IMR-90 (cell line): ENCODE data around the gene TTC16. TPM values are rescaled to one million over a fixed set of nuclear protein-coding genes. Genes with fewer than 3 reads are reported as not detected.

ENCODE experiments used
- ATAC-seq: fragments of 200-7000 bp; cut with Tn5 transposase; 2 replicates; pipeline ENCODE4 v1.9.1; 2020; ENCODE audit warnings: low read depth, mild to moderate bottlenecking, moderate library complexity
- BruUV-seq: library from RNA; stranded (reverse); fragments of 400-500 nt; replicated peaks from 2 replicates; lab custom pipeline; 2021; lab: Mats Ljungman, UMichigan
- CTCF ChIA-PET: fragments of 300-600 bp; formaldehyde crosslinking; extraction: SDS; loops from one replicate; lab custom pipeline; 2021; ENCODE audit warnings: antibody characterized with exemption; lab: Yijun Ruan, JAX
- POLR2A ChIA-PET: fragments of 300-600 bp; sonication (Branson Sonifier 250); formaldehyde crosslinking; loops from one replicate; lab custom pipeline; 2022; ENCODE audit warnings: antibody characterized with exemption; ENCODE audit not compliant: unreplicated experiment; lab: Charles Lee
- DNase-seq: peaks from one replicate; pipeline ENCODE4 v3.0.0; 2013
- H2AFZ ChIP-seq: replicated peaks from 2 replicates; pipeline ENCODE3; 2013; ENCODE audit warnings: low read length, mild to moderate bottlenecking; ENCODE audit not compliant: poor library complexity
- H2AK5ac ChIP-seq: 2 replicates; pipeline ENCODE4 v1.6.1; 2013; ENCODE audit warnings: low read depth, low read length, inconsistent platforms
- H2AK9ac ChIP-seq: replicated peaks from 2 replicates; pipeline ENCODE3; 2013; ENCODE audit warnings: mild to moderate bottlenecking, low read depth, low read length, moderate library complexity; ENCODE audit not compliant: poor library complexity
- H2BK120ac ChIP-seq: 2 replicates; pipeline ENCODE4 v1.6.1; 2013; ENCODE audit warnings: low read depth, low read length, inconsistent platforms
- H2BK15ac ChIP-seq: 3 replicates; pipeline ENCODE4 v1.6.1; 2013; ENCODE audit warnings: low read depth, low read length, inconsistent platforms
- H2BK20ac ChIP-seq: 2 replicates; pipeline ENCODE4 v1.6.1; 2013; ENCODE audit warnings: low read depth, mild to moderate bottlenecking, inconsistent platforms, low read length, moderate library complexity
- H2BK5ac ChIP-seq: 2 replicates; pipeline ENCODE4 v1.6.1; 2013; ENCODE audit warnings: mild to moderate bottlenecking, low read depth, low read length, inconsistent platforms; ENCODE audit not compliant: poor library complexity, severe bottlenecking
- H3K14ac ChIP-seq: replicated peaks from 2 replicates; pipeline ENCODE4 v1.6.1; 2013; ENCODE audit warnings: low read depth, low read length, inconsistent platforms
- H3K18ac ChIP-seq: 2 replicates; pipeline ENCODE4 v1.6.1; 2013; ENCODE audit warnings: low read depth, low read length, control low read depth
- H3K23ac ChIP-seq: 2 replicates; pipeline ENCODE4 v1.6.1; 2013; ENCODE audit warnings: low read depth, low read length, inconsistent platforms
- H3K27ac ChIP-seq: 2 replicates; pipeline ENCODE4 v1.5.1; 2013; ENCODE audit warnings: mild to moderate bottlenecking, control low read depth, low read length; ENCODE audit not compliant: insufficient read depth
- H3K27me3 ChIP-seq: 2 replicates; pipeline ENCODE4 v1.6.1; 2013; ENCODE audit warnings: low read length; ENCODE audit not compliant: control insufficient read depth, insufficient read depth
- H3K36me3 ChIP-seq: 2 replicates; pipeline ENCODE4 v1.6.1; 2013; ENCODE audit warnings: low read length, mixed read lengths; ENCODE audit not compliant: control insufficient read depth, insufficient read depth
- H3K4ac ChIP-seq: 2 replicates; pipeline ENCODE4 v1.6.1; 2013; ENCODE audit warnings: low read depth, low read length, inconsistent platforms
- H3K4me1 ChIP-seq: 2 replicates; pipeline ENCODE4 v1.6.1; 2013; ENCODE audit warnings: low read length, mixed read lengths; ENCODE audit not compliant: control insufficient read depth, insufficient read depth
- H3K4me2 ChIP-seq: 2 replicates; pipeline ENCODE4 v1.6.1; 2013; ENCODE audit warnings: low read depth, mild to moderate bottlenecking, control low read depth, low read length, moderate library complexity
- H3K4me3 ChIP-seq: 2 replicates; pipeline ENCODE4 v1.5.1; 2013; ENCODE audit warnings: low read depth, mild to moderate bottlenecking, control low read depth, low read length, moderate library complexity; ENCODE audit not compliant: insufficient read depth
- H3K56ac ChIP-seq: 2 replicates; pipeline ENCODE4 v1.6.1; 2013; ENCODE audit warnings: low read length, inconsistent platforms; ENCODE audit not compliant: insufficient read depth; ENCODE audit errors: extremely low read depth
- H3K79me1 ChIP-seq, 2 experiments: 2 replicates each; pipeline ENCODE4 v1.6.1; 2013; ENCODE audit warnings: low read length in 2 of 2, inconsistent platforms in 1 of 2, low read depth in 1 of 2
- H3K9ac ChIP-seq: 2 replicates; pipeline ENCODE4 v1.6.1; 2013; ENCODE audit warnings: low read depth, low read length, control low read depth
- H3K9me1 ChIP-seq: 2 replicates; pipeline ENCODE4 v1.6.1; 2013; ENCODE audit warnings: low read length, inconsistent platforms; ENCODE audit not compliant: insufficient read depth
- H3K9me3 ChIP-seq: 2 replicates; pipeline ENCODE4 v1.6.1; 2013; ENCODE audit warnings: low read length; ENCODE audit not compliant: control insufficient read depth, insufficient read depth
- H4K20me1 ChIP-seq: 2 replicates; pipeline ENCODE4 v1.6.1; 2013; ENCODE audit warnings: low read length, inconsistent platforms; ENCODE audit not compliant: insufficient read depth
- H4K5ac ChIP-seq: 2 replicates; pipeline ENCODE4 v1.6.1; 2013; ENCODE audit warnings: mild to moderate bottlenecking, low read depth, low read length, control low read depth
- H4K8ac ChIP-seq, 2 experiments: 2 replicates each; pipeline ENCODE4 v1.6.1; 2013; ENCODE audit warnings: low read depth in 2 of 2, low read length in 2 of 2, control low read depth in 1 of 2, inconsistent platforms in 1 of 2
- H4K91ac ChIP-seq: 2 replicates; pipeline ENCODE4 v1.6.1; 2013; ENCODE audit warnings: low read depth, low read length, inconsistent platforms; ENCODE audit not compliant: insufficient read depth
- RCOR1 ChIP-seq: IDR thresholded peaks from 2 replicates; pipeline ENCODE4 v1.6.1; 2012; ENCODE audit warnings: mild to moderate bottlenecking, low read length, improper control_type of control experiment; ENCODE audit not compliant: insufficient replicate concordance
- WGBS, 2 experiments: methylation state at CpG; one replicate each; pipeline versions ENCODE4 v1.1.5 to v1.1.7; 2013; ENCODE audit warnings: missing lambda C conversion rate in 2 of 2; ENCODE audit not compliant: insufficient read length in 1 of 2; ENCODE audit errors: extremely low coverage in 2 of 2; 5-methylcytosine and 5-hydroxymethylcytosine counted together
- dilution Hi-C: fragments of 300-500 bp; cut with HindIII; formaldehyde crosslinking; loops from one replicate; pipeline ENCODE4 v1.14.3; 2018; ENCODE audit warnings: low sequenced_read_pairs; ENCODE audit not compliant: unreplicated experiment
- in situ Hi-C: fragments of 300-500 bp; cut with MboI; formaldehyde crosslinking; loops from 3 replicates; pipeline ENCODE4 v1.14.3; 2019; ENCODE audit warnings: low sequenced_read_pairs, inconsistent platforms, mixed read lengths
- intact Hi-C: fragments of 100-400 bp; cut with micrococcal nuclease; formaldehyde crosslinking; loops from 2 replicates; pipeline ENCODE4 v1.10.0; 2022
- polyA plus RNA-seq, 3 experiments: library from polyadenylated mRNA; depleted of rRNA; stranded (reverse); fragments of >200 nt; gene quantifications; 2 replicates each; pipeline ENCODE4 v1.2.3, GENCODE V29; 2012; ENCODE audit warnings: low replicate concordance in 1 of 3
- total RNA-seq: library from RNA; depleted of rRNA; stranded (reverse); fragments of >200 nt; gene quantifications from 2 replicates; pipeline ENCODE4 v1.2.3, GENCODE V29; 2012

TTC16 gene
- total and polyA plus RNA-seq, 2 of the 4 experiments (the other 2 are of a cell fraction) = 0.02 TPM; not detected in 1

- Histone ChIP-seq H4K20me1 (no peaks in the 10 kb centered on the region), H2BK120ac (no peak overlapping the region), H3K14ac (no peak overlapping the region), H3K4me3 (no peak overlapping the region), H3K4me1 (peaks cover 11% of the 10 kb centered on the region), H3K27ac (no peak overlapping the region), H2BK20ac (no peak overlapping the region), H3K9me3 (no peaks in the 10 kb centered on the region), H2AK5ac (no peak overlapping the region), H3K4ac (no peak overlapping the region), H3K18ac (no peak overlapping the region), H2BK5ac (no peak overlapping the region), H3K36me3 (peaks cover 57% of the 10 kb centered on the region), H3K23ac (no peak overlapping the region), H3K4me2 (no peak overlapping the region), H4K91ac (no peak overlapping the region), H4K5ac (no peak overlapping the region), H2AK9ac (no peak overlapping the region), H4K8ac (no peak overlapping the region), H3K27me3 (no peaks in the 10 kb centered on the region), H2BK15ac (no peak overlapping the region), H2AFZ (no peak overlapping the region), H3K79me1 (no peaks in the 10 kb centered on the region), H3K9ac (no peak overlapping the region), H3K9me1 (peaks cover 19% of the 10 kb centered on the region), H3K56ac (no peak overlapping the region)
- in situ Hi-C loops (no loop called here), intact Hi-C loops (no loop called here), dilution Hi-C loops (no loop called here)
- ChIA-PET CTCF (no interaction called here), POLR2A (no interaction called here)
- ATAC-seq (no peak), DNase-seq (no peak)
- TF ChIP-seq RCOR1 = no peak
- WGBS, 2 experiments = 83% methylated on average over 5 of the region's 6 CpGs; no CpG with 5 or more reads in 1 of the 2 experiments
- BruUV-seq = no TSS peak
These were observed 29.2 kb upstream of the TTC16 start for GRCh38 chr9:127686461-127687393.
